ENCODE results near the gene TXNDC11.

Gene TXNDC11

DNA sequence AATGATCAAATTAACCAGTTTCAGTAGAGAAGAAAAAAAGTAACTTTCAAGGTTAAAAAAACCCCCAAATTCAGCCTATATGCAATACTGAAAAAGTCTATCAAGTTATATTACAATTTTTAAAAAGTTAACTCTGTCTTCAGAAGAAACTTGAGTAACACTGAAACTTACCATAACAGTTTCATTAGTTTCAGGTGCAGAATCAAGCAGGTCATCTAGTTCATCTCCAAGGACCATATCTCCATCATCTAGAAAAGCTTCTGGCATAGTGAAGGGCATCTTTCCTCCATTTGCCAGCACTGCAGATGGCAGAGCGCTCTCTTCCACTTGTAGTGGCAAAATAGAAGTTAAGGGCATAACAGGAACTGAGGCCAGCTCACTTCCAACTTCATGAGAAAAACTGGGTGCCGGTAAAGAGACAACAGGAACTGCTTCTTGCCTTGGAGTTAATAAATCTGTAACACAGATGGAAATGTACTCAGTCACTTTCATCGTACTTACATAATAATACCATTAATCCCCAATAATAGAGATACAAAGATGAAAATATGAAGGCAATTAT lies 31.5 kb upstream of the TXNDC11 start:
- no peaks in the 10 kb centered on the region for H3K27me3 ChIP-seq (replicated peaks; ENCODE audit: control insufficient read depth, insufficient read depth, low read length)
- no peak overlapping the region for H3K4me3 ChIP-seq (ENCODE audit: low read length)
- peaks cover 85% of the 10 kb centered on the region for H3K36me3 ChIP-seq (ENCODE audit: control insufficient read depth, insufficient read depth, low read length, severe bottlenecking)
- no peaks in the 10 kb centered on the region for H3K9me3 ChIP-seq (ENCODE audit: control insufficient read depth, low read length)
- DNase-seq (ENCODE audit: low read depth): no peak
- H3K9ac ChIP-seq (ENCODE audit: low read length): no peak overlapping the region
- no peaks in the 10 kb centered on the region for H3K4me1 ChIP-seq (ENCODE audit: control insufficient read depth, insufficient read depth, low read length)

DNA sequence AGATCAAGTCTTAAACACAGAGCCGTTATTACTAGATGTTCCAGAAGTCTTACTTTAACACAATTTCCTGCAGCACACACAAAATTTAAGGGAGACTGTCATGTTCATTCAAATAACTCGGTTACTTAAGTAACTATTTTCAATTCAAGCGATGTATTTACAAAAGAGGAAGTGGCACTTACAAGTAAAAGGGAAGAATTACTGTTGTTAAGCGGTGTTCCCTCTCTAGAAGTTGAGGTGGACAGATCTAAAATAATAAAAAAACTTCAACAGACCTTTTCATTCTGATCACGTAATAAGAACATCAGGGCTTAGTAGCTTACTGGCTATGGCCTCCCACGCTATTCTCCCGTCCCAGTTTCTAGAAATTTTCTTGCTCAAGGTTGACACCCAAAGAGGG lies 26.2 kb upstream of the TXNDC11 start:
- H3K9ac ChIP-seq (ENCODE audit: low read length): no peak overlapping the region
- H3K36me3 ChIP-seq (ENCODE audit: control insufficient read depth, insufficient read depth, low read length, severe bottlenecking): peaks cover 91% of the 10 kb centered on the region
- H3K4me1 ChIP-seq (ENCODE audit: control insufficient read depth, insufficient read depth, low read length): no peaks in the 10 kb centered on the region
- no peaks in the 10 kb centered on the region for H3K9me3 ChIP-seq (ENCODE audit: control insufficient read depth, low read length)
- no peak overlapping the region for H3K4me3 ChIP-seq (ENCODE audit: low read length)
- H3K27me3 ChIP-seq (replicated peaks; ENCODE audit: control insufficient read depth, insufficient read depth, low read length): no peaks in the 10 kb centered on the region
- DNase-seq (ENCODE audit: low read depth): no peak

DNA sequence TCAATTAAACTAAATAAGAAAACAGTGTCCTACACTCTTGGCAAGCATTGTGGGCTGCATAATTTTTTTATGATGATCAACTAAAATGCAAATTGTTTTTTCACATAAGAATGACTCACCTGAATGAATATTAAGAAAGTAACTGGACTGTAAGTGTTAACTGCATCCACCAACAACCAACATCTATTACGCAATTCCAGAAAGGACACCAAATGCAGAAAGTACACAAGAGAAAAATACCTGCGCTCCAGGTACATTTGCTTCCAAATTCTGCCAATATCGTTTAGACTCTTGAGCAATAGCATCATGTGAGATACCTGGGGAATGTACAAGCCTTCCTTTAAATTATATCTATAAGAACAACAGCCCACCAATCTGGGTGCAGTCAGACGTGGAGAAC lies 19.8 kb upstream of the TXNDC11 start:
- H3K27me3 ChIP-seq (replicated peaks; ENCODE audit: control insufficient read depth, insufficient read depth, low read length): no peaks in the 10 kb centered on the region
- H3K9ac ChIP-seq (ENCODE audit: low read length): no peak overlapping the region
- H3K4me3 ChIP-seq (ENCODE audit: low read length): no peak overlapping the region
- no peaks in the 10 kb centered on the region for H3K9me3 ChIP-seq (ENCODE audit: control insufficient read depth, low read length)
- DNase-seq (ENCODE audit: low read depth): no peak
- H3K4me1 ChIP-seq (ENCODE audit: control insufficient read depth, insufficient read depth, low read length): peaks cover 5% of the 10 kb centered on the region
- H3K36me3 ChIP-seq (ENCODE audit: control insufficient read depth, insufficient read depth, low read length, severe bottlenecking): peaks cover 93% of the 10 kb centered on the region

DNA sequence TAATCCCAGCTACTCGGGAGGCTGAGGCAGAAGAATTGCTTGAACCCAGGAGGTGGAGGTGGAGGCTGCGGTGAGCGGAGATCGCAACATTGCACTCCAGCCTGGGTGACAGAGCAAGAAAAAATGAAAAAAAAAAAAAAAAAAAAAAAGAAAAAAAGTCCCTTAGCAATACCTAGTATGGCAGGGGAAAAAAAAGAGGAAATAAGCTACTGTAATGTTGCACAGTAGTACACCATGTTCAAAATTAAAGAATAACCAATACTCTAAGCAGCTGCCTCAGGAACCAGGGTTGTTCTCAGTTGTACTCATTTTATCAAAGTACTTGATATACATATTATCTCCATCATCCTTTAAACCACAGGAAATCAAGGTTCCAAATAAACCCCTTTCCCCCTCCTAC lies 17.3 kb upstream of the TXNDC11 start:
- DNase-seq (ENCODE audit: low read depth): no peak
- no peak overlapping the region for H3K9ac ChIP-seq (ENCODE audit: low read length)
- H3K4me3 ChIP-seq (ENCODE audit: low read length): no peak overlapping the region
- H3K27me3 ChIP-seq (replicated peaks; ENCODE audit: control insufficient read depth, insufficient read depth, low read length): no peaks in the 10 kb centered on the region
- no peaks in the 10 kb centered on the region for H3K9me3 ChIP-seq (ENCODE audit: control insufficient read depth, low read length)
- peaks cover 5% of the 10 kb centered on the region for H3K4me1 ChIP-seq (ENCODE audit: control insufficient read depth, insufficient read depth, low read length)
- H3K36me3 ChIP-seq (ENCODE audit: control insufficient read depth, insufficient read depth, low read length, severe bottlenecking): peaks cover 88% of the 10 kb centered on the region

DNA sequence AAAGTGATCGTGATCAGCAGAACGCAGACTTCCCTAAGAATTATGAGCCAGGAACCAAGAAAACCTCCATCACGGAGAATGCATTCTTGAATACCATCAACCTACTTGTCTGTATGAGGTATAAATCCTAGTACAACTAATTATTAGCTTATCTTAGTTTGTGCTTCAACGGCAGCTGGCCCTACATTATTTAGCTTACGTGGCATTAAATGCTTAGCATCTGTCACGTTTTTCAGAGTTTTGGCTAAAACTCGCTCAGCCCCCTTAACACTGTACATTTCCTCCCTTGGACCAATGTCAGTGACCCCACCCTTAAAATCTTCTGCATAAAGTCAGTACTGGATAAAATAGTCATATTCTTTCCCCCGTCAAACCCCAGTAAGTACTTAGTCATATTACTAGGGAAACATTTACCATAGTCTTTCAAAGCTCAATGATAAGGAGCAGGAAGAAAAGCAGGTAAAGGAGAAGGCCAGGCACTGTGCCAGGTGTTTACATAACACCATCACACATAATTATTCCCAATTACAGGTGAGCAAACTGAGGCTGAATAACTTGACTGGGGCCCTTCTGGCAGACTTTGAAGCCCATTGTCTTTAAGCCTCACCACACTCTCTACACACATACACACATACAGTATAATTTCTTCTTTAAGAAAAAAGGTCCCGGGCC lies 16.6 kb upstream of the TXNDC11 start:
- Histone ChIP-seq H3K4me3 (ENCODE audit: low read length) (no peak overlapping the region), H3K9ac (ENCODE audit: low read length) (no peak overlapping the region), H3K9me3 (ENCODE audit: control insufficient read depth, low read length) (no peaks in the 10 kb centered on the region), H3K4me1 (ENCODE audit: control insufficient read depth, insufficient read depth, low read length) (peaks cover 5% of the 10 kb centered on the region), H3K27me3 (replicated peaks; ENCODE audit: control insufficient read depth, insufficient read depth, low read length) (no peaks in the 10 kb centered on the region), H3K36me3 (ENCODE audit: control insufficient read depth, insufficient read depth, low read length, severe bottlenecking) (peaks cover 85% of the 10 kb centered on the region)
- no peak for DNase-seq (ENCODE audit: low read depth)

DNA sequence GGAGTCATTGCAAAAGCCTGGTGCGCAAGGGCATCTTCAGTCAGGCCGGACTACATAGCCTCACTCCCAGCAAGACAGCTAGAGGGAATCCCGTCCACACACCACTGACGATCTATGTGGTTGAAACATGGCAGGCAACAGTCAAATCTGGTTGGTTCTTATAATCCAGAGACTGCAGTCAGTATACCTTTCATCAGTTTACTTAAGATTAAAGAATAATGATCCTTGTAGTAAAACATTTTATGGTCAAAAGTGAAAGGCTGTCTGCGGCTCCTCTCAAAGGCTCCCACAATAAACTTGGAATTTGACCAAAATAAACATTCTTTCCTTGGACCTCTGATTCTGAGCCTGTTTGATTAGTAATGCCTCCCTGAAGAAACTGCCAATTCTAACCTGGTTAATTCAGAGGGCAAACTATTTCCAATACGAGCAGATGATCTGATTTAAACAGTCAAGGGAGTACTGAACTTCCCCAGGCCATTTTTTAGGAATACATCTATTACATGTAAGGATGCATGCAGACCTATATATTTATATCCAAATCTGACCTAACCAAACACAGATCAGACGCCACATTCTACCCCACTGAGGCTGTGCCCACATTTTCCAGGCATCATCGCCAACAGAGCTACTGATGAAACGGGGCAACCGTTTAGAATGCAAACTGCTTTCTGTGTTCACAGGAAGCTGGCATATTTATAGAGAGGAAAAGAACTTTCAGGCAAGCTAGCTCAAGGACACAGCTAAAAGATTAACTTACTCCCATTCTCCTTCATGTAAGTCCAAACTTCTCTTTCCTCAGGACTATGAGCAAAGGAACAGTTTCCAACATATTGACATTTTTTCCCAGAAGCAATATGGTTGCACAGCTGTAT lies 15.3 kb upstream of the TXNDC11 start:
- Histone ChIP-seq H3K9ac (ENCODE audit: low read length) (no peak overlapping the region), H3K4me3 (ENCODE audit: low read length) (no peak overlapping the region), H3K4me1 (ENCODE audit: control insufficient read depth, insufficient read depth, low read length) (peaks cover 5% of the 10 kb centered on the region), H3K27me3 (replicated peaks; ENCODE audit: control insufficient read depth, insufficient read depth, low read length) (no peaks in the 10 kb centered on the region), H3K9me3 (ENCODE audit: control insufficient read depth, low read length) (no peaks in the 10 kb centered on the region), H3K36me3 (ENCODE audit: control insufficient read depth, insufficient read depth, low read length, severe bottlenecking) (peaks cover 89% of the 10 kb centered on the region)
- peak; percentile 62 for DNase-seq (ENCODE audit: low read depth)

DNA sequence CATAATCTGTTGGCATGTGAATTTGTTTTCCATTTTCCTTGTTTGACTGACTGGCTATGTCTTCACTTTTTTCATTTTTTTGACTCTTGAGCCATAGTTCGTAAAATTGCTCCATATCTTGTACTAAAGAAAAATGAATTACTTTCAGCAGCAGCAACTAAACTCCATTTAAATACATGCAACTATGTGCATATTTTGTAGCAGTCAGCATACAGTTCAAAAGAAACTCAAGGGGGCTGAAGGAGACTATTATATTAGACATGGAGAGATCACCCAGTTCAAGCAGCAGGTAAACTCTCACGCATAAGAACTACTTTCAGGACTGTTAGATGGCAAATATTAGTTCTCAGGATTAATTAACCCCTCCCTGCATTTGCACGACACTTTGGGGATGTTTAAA lies 13.6 kb upstream of the TXNDC11 start:
- DNase-seq (ENCODE audit: low read depth): no peak
- peaks cover 89% of the 10 kb centered on the region for H3K36me3 ChIP-seq (ENCODE audit: control insufficient read depth, insufficient read depth, low read length, severe bottlenecking)
- H3K4me3 ChIP-seq (ENCODE audit: low read length): no peak overlapping the region
- no peaks in the 10 kb centered on the region for H3K9me3 ChIP-seq (ENCODE audit: control insufficient read depth, low read length)
- H3K4me1 ChIP-seq (ENCODE audit: control insufficient read depth, insufficient read depth, low read length): peaks cover 5% of the 10 kb centered on the region
- no peak overlapping the region for H3K9ac ChIP-seq (ENCODE audit: low read length)
- no peaks in the 10 kb centered on the region for H3K27me3 ChIP-seq (replicated peaks; ENCODE audit: control insufficient read depth, insufficient read depth, low read length)

DNA sequence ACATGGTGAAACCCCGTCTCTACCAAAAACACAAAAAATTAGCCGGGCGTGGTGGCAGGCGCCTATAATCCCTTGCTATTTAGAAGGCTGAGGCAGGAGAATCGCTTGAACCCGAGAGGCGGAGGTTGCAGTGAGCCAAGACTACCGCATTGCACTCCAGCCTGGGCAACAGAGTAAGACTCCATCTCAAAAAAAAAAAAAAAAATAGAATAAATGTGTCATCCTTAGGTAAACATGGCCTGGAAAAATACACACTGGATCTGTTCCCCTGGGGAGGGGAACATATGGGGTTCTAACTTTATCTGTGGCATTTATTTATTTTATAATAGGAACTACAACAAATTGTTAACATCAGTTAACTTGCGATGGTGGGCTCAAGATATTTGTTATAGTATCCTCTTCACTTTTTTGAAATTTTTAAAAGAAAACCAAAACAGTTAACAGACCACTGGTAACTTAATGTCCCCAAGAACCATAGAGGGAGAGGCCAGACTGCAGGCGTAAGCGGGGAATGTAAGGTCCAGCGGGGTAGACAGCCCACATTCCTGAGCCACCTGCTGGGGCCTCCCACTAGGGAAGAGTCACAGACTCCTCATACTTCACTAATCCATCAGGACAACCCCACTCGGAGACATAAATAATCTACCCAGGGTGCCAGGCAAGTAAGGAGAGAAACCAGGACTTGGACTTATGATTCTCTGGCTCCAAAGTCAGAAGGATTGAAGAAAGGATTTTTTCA lies 12.5 kb upstream of the TXNDC11 start:
- H3K4me1 ChIP-seq (ENCODE audit: control insufficient read depth, insufficient read depth, low read length): peaks cover 5% of the 10 kb centered on the region
- no peak for DNase-seq (ENCODE audit: low read depth)
- H3K36me3 ChIP-seq (ENCODE audit: control insufficient read depth, insufficient read depth, low read length, severe bottlenecking): peaks cover 89% of the 10 kb centered on the region
- no peaks in the 10 kb centered on the region for H3K9me3 ChIP-seq (ENCODE audit: control insufficient read depth, low read length)
- H3K4me3 ChIP-seq (ENCODE audit: low read length): no peak overlapping the region
- H3K27me3 ChIP-seq (replicated peaks; ENCODE audit: control insufficient read depth, insufficient read depth, low read length): no peaks in the 10 kb centered on the region
- H3K9ac ChIP-seq (ENCODE audit: low read length): no peak overlapping the region

DNA sequence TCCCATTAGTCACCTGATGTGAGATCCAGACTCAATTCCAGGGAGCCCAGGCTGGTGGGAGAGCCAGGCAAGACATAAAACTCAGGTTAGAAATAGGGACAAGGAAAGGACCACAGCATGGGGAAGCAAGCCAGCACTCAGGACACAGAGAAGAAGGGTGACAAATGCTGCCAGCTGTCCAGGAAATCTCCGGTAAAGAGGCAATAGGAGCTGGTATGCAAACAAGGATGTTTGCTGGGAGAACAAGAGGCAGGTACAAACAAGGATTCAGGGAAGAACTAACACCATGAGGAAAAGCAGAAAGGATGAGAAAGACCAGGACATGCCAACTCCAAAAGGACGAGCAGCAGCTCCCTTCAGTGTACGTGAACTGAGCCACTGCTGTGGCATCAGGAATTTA lies 10.2 kb upstream of the TXNDC11 start:
- H3K36me3 ChIP-seq (ENCODE audit: control insufficient read depth, insufficient read depth, low read length, severe bottlenecking): peaks cover 87% of the 10 kb centered on the region
- peaks cover under 1% of the 10 kb centered on the region for H3K4me1 ChIP-seq (ENCODE audit: control insufficient read depth, insufficient read depth, low read length)
- no peaks in the 10 kb centered on the region for H3K27me3 ChIP-seq (replicated peaks; ENCODE audit: control insufficient read depth, insufficient read depth, low read length)
- no peak overlapping the region for H3K9ac ChIP-seq (ENCODE audit: low read length)
- DNase-seq (ENCODE audit: low read depth): no peak
- no peak overlapping the region for H3K4me3 ChIP-seq (ENCODE audit: low read length)
- H3K9me3 ChIP-seq (ENCODE audit: control insufficient read depth, low read length): no peaks in the 10 kb centered on the region

DNA sequence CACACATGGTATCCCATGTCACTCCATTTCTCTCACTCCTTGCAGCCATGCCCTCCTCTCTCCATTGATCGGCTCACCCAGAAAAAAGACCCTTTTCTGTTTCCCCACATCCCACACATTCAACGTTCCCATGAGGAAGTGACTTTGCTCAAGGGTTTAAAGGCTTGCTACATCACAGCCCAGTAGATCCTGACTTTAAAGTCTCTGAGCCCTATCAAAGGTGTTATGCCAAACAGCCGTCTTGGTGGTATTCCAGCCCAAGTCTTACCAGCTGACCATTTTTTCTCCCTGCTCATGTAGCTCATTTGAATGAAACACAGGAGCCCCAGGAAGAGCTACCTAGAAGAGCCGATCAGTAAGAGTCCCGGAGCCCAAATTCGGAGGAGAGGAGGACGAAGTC lies 7.4 kb upstream of the TXNDC11 start:
- no peaks in the 10 kb centered on the region for H3K4me1 ChIP-seq (ENCODE audit: control insufficient read depth, insufficient read depth, low read length)
- H3K9me3 ChIP-seq (ENCODE audit: control insufficient read depth, low read length): no peaks in the 10 kb centered on the region
- DNase-seq (ENCODE audit: low read depth): no peak
- H3K36me3 ChIP-seq (ENCODE audit: control insufficient read depth, insufficient read depth, low read length, severe bottlenecking): peaks cover 66% of the 10 kb centered on the region
- no peak overlapping the region for H3K4me3 ChIP-seq (ENCODE audit: low read length)
- H3K27me3 ChIP-seq (replicated peaks; ENCODE audit: control insufficient read depth, insufficient read depth, low read length): no peaks in the 10 kb centered on the region
- no peak overlapping the region for H3K9ac ChIP-seq (ENCODE audit: low read length)

Measured in adipocyte (in vitro differentiated cells).